Colon (tissue), 2 donors: Measurements from ENCODE around the gene CD8A.
"Not testable (repeated sequence)": the region's sequence is repeated elsewhere in the genome, so short reads cannot be mapped to it uniquely, and the experiment has no call there.

ENCODE experiments used
- FAIRE-seq: peaks from 2 replicates; lab custom pipeline; 2012; peaks lifted over from hg19 to GRCh38; lab: Jason Lieb, UNC
- donor health status: control.
- donor health status: control.

The CD8A gene

DNA sequence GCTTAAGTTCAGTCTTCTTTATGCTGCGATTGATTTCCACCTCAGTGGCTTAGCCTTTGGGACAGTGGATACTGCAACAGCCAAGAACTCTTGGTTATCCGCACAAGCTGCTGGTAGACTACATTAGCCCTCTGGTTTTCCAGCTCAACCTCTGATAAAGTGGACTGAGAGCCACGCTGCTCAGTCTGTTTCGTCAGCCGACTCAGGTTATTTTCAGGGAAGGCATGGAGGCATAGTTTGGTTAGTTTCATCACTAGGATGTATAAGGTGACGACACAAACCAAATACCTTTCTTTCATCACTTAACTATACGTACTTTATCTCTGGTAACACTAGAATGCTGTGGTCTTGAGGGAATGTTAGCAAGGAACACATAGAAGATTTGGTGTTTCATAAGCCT, 14.2 kb downstream of the CD8A start:
- no peak for FAIRE-seq

DNA sequence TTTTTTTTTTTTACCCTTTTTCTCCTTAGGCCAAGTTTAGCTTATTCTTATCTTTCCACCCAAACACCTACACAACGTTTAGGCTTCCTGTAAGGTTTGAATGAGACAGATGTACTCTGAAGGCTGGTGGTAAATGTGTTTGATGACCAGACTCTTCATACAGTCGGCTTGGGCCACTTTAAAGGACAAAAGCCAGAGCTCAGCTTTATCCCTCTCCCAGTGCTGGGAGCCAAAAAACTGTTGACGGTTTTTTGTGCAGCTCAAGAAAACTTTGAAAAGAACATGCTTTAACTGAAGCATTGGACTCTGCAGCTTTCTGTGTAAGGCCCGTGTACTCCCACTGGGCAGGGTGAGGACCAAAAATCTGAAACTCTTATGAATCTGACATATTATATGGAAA, 15.4 kb downstream of the CD8A start:
- FAIRE-seq, result no peak

DNA sequence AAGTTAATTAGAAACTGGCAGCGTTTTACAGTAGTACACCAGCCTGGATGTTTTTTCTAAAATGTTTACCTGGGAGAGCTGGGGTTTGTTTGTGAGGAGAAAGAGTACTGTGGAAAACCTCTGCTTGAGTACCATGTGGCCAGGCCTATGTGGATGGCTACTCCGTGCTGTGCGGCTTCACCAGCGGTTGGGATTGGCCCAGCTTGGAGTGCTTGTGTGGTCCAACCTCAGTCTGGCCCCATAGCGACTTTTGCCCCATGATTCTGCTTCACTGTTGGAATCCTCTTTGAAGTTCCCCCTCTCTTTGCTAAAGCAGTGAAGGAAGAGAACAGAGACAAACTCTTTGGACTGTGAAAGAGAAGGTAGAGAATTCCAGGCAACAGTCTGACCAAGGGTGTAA, 15.9 kb downstream of the CD8A start:
- FAIRE-seq, result no peak

- no peak for FAIRE-seq
Observed at GRCh38 chr2:86772611-86773010, 18.1 kb downstream of the CD8A start.

GRCh38 chr2:86770816-86771301, 19.9 kb downstream of the CD8A start:
- no peak for FAIRE-seq

DNA sequence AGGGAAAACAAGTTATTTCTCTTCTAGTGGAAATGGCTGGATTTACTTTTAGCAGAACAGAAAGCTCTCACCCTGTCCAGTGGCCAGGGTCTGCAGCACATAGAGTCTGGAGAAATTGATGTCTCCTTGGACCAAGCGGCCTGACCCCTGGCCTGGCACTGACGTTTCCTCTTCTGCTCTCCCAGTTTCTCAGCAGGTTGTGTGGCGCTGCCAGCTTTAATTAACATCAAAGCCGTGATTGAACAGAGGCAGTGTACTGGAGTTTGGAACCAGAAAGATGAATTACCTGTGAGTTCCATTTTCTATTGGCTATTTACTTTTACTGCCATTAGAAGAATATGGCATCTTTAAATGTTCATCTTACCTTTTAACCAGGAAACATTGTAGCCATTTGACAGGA, 20.9 kb downstream of the CD8A start:
- FAIRE-seq, result no peak

DNA sequence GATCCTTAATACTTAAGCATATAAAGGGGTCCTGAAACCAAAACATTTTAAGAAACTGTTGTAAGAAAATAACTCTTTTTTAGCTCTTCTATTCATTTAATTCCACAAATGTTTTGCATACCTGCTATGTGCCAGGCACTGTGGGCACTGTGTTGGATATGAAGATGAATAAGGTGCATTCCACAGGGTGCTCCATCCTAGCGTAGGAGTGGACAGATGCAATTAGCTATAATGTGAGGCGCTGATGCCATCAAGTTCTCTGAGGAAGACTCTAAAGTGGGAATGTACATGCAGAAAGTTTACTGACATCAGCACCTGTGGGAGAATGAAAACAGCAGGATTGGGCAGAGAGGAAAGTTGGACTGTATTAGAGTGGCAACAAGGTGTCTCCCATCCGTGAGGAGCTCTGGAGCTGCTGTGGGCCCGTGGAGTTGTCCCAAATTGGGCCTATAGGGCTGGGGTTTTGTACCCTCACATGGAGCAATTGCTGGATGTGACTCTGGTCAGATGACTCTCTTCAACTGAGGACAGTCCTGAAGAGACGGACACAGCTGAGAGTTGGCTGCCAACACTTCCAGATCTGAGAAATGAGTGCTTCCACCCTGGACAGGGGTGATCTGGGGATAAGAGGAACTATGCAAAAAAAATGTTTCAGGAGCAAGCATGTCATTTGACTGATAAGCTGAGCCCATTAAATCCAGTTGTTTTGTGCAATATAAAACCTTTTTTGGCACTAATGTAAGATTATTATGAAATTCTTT, 22.3 kb downstream of the CD8A start:
- no peak for FAIRE-seq

DNA sequence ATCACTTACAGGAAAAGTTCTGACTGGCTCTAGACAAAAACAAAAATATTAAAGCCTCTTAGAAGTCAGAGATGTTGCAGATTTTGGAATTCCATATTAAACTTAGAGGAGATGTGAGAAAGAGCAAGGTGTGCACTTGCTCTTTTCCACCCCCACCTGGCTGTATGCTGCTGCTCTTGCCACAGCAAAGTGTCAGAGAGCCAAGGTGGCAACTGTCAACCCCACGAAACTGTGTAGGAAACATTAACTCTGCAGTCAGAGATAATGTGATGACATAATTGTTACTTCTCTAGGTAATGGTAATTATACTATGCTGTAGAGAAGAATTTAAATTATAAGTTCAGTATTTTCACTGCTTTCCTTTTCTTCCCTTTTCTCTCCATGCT, 25.4 kb downstream of the CD8A start:
- no peak for FAIRE-seq

- FAIRE-seq, result no peak
Observed at GRCh38 chr2:86764661-86765309, 25.9 kb downstream of the CD8A start.

- no peak for FAIRE-seq
Observed at GRCh38 chr2:86760371-86760770, 30.3 kb downstream of the CD8A start.

GRCh38 chr2:86758405-86758804, 32.3 kb downstream of the CD8A start:
- no peak for FAIRE-seq

DNA sequence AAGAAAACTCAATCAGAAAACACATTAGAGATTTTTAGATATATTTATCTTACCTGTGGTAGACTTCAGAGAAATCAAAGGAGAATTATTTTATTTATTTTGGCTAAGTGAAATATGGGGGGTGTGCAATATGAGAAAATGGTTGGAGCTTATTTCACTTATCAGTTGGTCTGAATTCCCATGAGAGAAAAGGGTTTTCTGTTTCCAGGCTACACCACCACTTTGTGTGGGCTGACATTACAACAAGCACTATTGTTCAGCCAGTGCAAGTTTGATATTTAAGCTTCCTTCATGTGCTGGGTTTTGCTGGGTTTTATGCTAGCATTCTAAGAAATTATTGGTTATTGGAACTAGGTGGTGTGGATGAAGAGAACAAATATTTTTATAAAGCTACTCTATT, 37.1 kb downstream of the CD8A start:
- FAIRE-seq, result no peak

- no peak for FAIRE-seq
Observed at GRCh38 chr2:86752934-86753333, 37.8 kb downstream of the CD8A start.

- no peak for FAIRE-seq
Observed at GRCh38 chr2:86751778-86752177, 38.9 kb downstream of the CD8A start.

DNA sequence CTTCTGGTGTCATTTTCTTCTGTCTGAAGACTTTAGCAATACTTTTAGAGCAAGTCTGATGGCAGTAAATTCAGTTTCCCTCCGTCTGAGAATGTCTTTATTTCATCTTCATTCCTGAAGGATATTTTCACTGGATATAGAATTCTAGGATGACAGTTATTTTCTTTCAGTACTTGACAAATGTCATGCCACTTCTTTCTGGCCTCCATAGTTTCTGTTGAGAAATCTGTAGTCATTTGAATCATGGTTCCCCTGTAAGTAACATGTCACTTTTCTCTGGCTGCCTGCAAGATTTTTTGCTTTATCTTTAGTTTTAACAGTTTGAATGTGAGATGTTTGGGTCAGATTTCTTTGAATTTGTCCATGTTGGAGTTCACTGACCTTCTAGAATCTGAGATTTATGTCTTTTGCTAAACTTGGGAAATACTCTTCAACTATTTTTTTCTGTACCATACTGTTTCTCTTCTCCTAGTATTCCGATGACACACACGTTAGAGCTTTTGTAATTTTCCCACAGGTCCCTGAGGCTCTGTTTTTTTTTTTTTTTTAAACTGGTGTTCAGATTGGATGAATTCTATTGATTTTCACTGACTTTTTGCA, 40.4 kb downstream of the CD8A start:
- no peak for FAIRE-seq

DNA sequence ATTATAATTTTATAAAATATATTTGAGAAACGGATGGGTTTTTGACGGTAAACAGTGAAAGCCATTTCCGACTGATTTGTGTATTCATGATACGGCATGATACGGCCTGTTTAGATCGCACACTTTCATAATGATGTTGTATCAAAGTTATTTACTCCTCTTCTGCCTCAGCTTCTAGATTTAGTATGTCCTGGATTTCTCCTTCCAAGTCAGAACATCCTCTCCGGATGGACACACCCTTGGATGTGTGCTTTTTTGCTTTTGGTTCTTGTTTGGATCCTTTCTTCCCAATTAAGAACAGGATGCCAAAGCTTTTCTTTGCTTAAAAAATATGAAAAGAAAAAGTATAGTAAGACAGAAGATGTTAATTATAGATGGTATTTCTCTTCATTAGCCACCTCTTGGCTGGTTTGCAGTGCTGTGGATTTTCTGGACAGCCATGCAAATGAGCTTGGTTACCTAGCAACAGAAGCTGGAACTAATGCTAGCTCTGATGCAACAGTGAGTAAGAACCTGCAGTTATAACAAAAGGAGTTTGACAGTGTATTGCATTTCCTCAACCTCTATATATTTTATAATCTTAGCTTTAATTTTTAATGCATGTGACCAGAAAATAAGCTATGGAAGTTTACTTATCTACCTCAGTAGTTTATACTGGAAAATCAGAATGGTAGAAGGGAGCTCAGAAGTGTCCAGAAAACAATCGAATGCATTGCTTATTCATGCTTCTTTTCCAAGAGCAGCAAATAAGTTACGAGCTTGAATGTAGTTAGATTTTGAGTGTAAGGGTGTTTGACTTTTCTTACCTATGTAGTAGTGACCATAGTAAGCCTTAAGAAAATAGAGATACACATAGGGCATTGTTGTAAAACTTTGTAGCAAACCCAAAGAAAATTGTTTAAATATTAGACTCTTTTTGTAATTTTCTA, 42.7 kb downstream of the CD8A start:
- no peak for FAIRE-seq

- no peak for FAIRE-seq
Observed at GRCh38 chr2:86746939-86747338, 43.8 kb downstream of the CD8A start.

DNA sequence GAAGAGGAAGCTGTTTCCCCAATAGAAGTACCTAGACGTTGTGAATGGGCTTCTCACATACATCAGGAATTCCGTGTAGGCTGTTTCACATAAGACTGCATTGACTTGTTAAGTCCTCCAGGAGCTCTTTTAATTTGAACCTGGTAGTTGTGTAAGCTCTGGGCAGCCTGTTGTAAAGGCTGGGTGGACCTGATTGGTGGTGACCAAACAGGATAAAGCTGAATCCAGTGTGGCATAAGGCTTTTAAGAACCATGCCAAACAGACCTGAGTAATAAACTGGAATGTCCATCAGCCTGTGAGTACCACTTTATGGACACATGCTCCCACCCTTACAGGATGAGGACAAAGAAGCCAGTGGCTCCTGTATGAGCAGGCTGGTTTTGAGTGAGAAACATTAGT, 46.6 kb downstream of the CD8A start:
- no peak for FAIRE-seq

- not testable (repeated sequence) for FAIRE-seq
Observed at GRCh38 chr2:86741889-86742498, 48.7 kb downstream of the CD8A start.

- not testable (repeated sequence) for FAIRE-seq
Observed at GRCh38 chr2:86739889-86740288, 50.8 kb downstream of the CD8A start.

- FAIRE-seq, result not testable (repeated sequence)
Observed at GRCh38 chr2:86739485-86739884, 51.2 kb downstream of the CD8A start.

DNA sequence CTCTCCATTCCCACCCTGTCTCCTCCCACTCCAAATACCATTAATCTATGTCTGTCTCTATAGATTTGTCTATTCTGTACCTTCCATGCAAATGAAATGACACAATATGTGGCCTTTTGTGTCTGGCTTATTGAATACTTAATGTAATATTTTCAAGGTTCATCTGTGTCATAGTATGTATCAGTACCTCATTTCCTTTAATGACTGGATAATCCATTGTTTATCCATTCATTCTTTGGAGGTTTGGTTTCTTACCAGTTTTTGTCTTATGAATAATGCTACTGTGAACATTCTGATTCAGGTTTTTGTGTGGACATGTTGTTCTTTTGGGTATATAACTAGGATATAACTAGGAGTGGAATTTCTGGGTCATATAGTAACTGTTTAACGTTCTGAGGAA, 55.8 kb downstream of the CD8A start:
- FAIRE-seq, result peak; percentile 57
